ENCODE data around the gene GSTT2.
"Not testable (repeated sequence)": the region's sequence is repeated elsewhere in the genome, so short reads cannot be mapped to it uniquely, and the experiment has no call there.

GSTT2 gene

GRCh38 chr22:23970816-23971486 is 9.0 kb upstream of the GSTT2 start:
- H3K4me1 ChIP-seq (ENCODE audit: control insufficient read depth, insufficient read depth, low read length) = no peaks in the 10 kb centered on the region
- peak overlapping the region; percentile 29; the same call in 1 of the 2 replicates for H3K27ac ChIP-seq (ENCODE audit: extremely low read depth, low read depth, low read length)
- POLR2A ChIA-PET = interaction anchor here (0.5 to 1.1 kb wide), 3 partner anchors 75 to 184 kb away, joined by 3 to 7 read pairs (median 3); partner anchors contain the start of gene MIF
- H3K36me3 ChIP-seq (ENCODE audit: control insufficient read depth in 2 of 2, insufficient read depth in 1 of 2, low read length in 2 of 2) = peaks cover 0 to 33% of the 10 kb centered on the region in 2 experiments; a peak in 2 of 3 replicates
- H3K4me3 ChIP-seq (ENCODE audit: low read depth, low read length) = no peak overlapping the region
- CTCF ChIA-PET = interaction anchor here (1.0 kb wide), 1 partner anchor 121 kb away, joined by 3 read pairs; no protein-coding TSS in a partner anchor
- TF ChIP-seq ZBTB17 (tag by site-specific recombination; IDR thresholded peaks at IDR 0.05) (peak; percentile 56), ZNF133 (tag by site-specific recombination; IDR thresholded peaks at IDR 0.05) (no peak)
- no peaks in the 10 kb centered on the region for H3K9me3 ChIP-seq (ENCODE audit: control insufficient read depth, insufficient read depth, low read depth, low read length)

- H3K9me3 ChIP-seq (ENCODE audit: control insufficient read depth, insufficient read depth, low read depth, low read length); H3K4me1 ChIP-seq (ENCODE audit: control insufficient read depth, insufficient read depth, low read length); CTCF ChIA-PET; H3K27ac ChIP-seq (ENCODE audit: extremely low read depth, low read depth, low read length); H3K4me3 ChIP-seq (ENCODE audit: low read depth, low read length): not testable (repeated sequence)
- POLR2A ChIA-PET = interaction anchor here (1.1 kb wide), 1 partner anchor 78 kb away, joined by 7 read pairs; the partner anchor contains the start of gene MIF
- H3K36me3 ChIP-seq (ENCODE audit: control insufficient read depth in 2 of 2, insufficient read depth in 1 of 2, low read length in 2 of 2) = peaks cover 0 to 33% of the 10 kb centered on the region in 2 experiments; a peak in 2 of 3 replicates
- TF ChIP-seq SCRT1 (tag by site-specific recombination; IDR thresholded peaks at IDR 0.05; ENCODE audit: borderline replicate concordance) = peak; percentile 54; the same call in 1 of the 2 replicates
- peak; percentile 40; the same call in 1 of the 2 replicates for TF ChIP-seq ZNF341 (tag by site-specific recombination; IDR thresholded peaks at IDR 0.05; ENCODE audit: low read depth)
- peak; percentile 52; the same call in 1 of the 2 replicates for TF ChIP-seq SCRT2 (tag by site-specific recombination; IDR thresholded peaks at IDR 0.05)
Observed at GRCh38 chr22:23971927-23972326, 8.0 kb upstream of the GSTT2 start.

- peaks cover 0 to 28% of the 10 kb centered on the region in 2 experiments; a peak in 2 of 3 replicates for H3K36me3 ChIP-seq (ENCODE audit: control insufficient read depth in 2 of 2, insufficient read depth in 1 of 2, low read length in 2 of 2)
- H3K4me1 ChIP-seq (ENCODE audit: control insufficient read depth, insufficient read depth, low read length); H3K27ac ChIP-seq (ENCODE audit: extremely low read depth, low read depth, low read length); H3K9me3 ChIP-seq (ENCODE audit: control insufficient read depth, insufficient read depth, low read depth, low read length); CTCF ChIA-PET; H3K4me3 ChIP-seq (ENCODE audit: low read depth, low read length); POLR2A ChIA-PET: not testable (repeated sequence)
Observed at GRCh38 chr22:23974345-23974744, 5.6 kb upstream of the GSTT2 start, which contains the start of gene DDT. Gene DDT (minus strand): TSS chr22:23974441. CDS start chr22:23974414, 27 bp downstream.

- POLR2A ChIA-PET; H3K4me3 ChIP-seq (ENCODE audit: low read depth, low read length); H3K9me3 ChIP-seq (ENCODE audit: control insufficient read depth, insufficient read depth, low read depth, low read length); H3K27ac ChIP-seq (ENCODE audit: extremely low read depth, low read depth, low read length); CTCF ChIA-PET; H3K4me1 ChIP-seq (ENCODE audit: control insufficient read depth, insufficient read depth, low read length): not testable (repeated sequence)
- H3K36me3 ChIP-seq (ENCODE audit: control insufficient read depth in 2 of 2, insufficient read depth in 1 of 2, low read length in 2 of 2) = peaks cover 0 to 22% of the 10 kb centered on the region in 2 experiments; a peak in 2 of 3 replicates
Observed at GRCh38 chr22:23974836-23975352, 5.0 kb upstream of the GSTT2 start.

GRCh38 chr22:23977304-23977703 is 2.6 kb upstream of the GSTT2 start:
- H3K27ac ChIP-seq (ENCODE audit: extremely low read depth, low read depth, low read length); H3K4me1 ChIP-seq (ENCODE audit: control insufficient read depth, insufficient read depth, low read length); POLR2A ChIA-PET; H3K36me3 ChIP-seq (ENCODE audit: control insufficient read depth in 2 of 2, insufficient read depth in 1 of 2, low read length in 2 of 2); H3K4me3 ChIP-seq (ENCODE audit: low read depth, low read length); H3K9me3 ChIP-seq (ENCODE audit: control insufficient read depth, insufficient read depth, low read depth, low read length); CTCF ChIA-PET: not testable (repeated sequence)

GRCh38 chr22:23980567-23980966 is 633 bp downstream of the GSTT2 start:
- H3K9me3 ChIP-seq (ENCODE audit: control insufficient read depth, insufficient read depth, low read depth, low read length); H3K36me3 ChIP-seq (ENCODE audit: control insufficient read depth in 2 of 2, insufficient read depth in 1 of 2, low read length in 2 of 2); H3K4me3 ChIP-seq (ENCODE audit: low read depth, low read length); H3K4me1 ChIP-seq (ENCODE audit: control insufficient read depth, insufficient read depth, low read length); POLR2A ChIA-PET; CTCF ChIA-PET; H3K27ac ChIP-seq (ENCODE audit: extremely low read depth, low read depth, low read length): not testable (repeated sequence)

DNA sequence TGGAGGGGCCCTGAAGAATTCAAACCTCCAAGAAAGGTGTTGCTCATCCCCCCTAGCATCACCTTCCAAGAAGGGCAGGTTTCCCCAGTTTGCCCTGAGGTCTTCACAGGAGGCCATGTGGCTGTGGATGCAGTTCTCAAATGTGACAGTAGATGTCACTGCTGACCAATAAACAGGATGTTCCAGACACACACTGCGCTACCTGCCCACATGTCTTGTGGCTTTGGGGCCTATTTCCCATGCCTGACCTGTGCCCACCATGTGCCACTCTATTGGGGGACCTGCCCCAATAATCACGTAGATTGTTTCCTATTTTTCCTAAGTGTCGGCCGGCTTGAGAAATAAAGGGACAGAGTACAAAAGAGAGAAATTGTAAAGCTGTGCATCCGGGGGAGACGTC is 4.5 kb downstream of the GSTT2 start:
- no peaks in the 10 kb centered on the region for H3K4me1 ChIP-seq (ENCODE audit: control insufficient read depth, insufficient read depth, low read length)
- ChIA-PET CTCF (interaction anchor here (0.6 to 1.3 kb wide), 6 partner anchors 22 to 261 kb away, joined by 3 to 4 read pairs (median 3); no protein-coding TSS in a partner anchor), POLR2A (no interaction called here)
- no peaks in the 10 kb centered on the region for H3K9me3 ChIP-seq (ENCODE audit: control insufficient read depth, insufficient read depth, low read depth, low read length)
- H3K4me3 ChIP-seq (ENCODE audit: low read depth, low read length) = no peak overlapping the region
- no peak overlapping the region for H3K27ac ChIP-seq (ENCODE audit: extremely low read depth, low read depth, low read length)
- no peaks in the 10 kb centered on the region for H3K36me3 ChIP-seq (ENCODE audit: control insufficient read depth in 2 of 2, insufficient read depth in 1 of 2, low read length in 2 of 2)
- peak; percentile 15; the same call in 1 of the 2 replicates for TF ChIP-seq ZFHX2 (tag by site-specific recombination; conservative IDR thresholded peaks at IDR 0.05)
- TF ChIP-seq, protein P1, sequence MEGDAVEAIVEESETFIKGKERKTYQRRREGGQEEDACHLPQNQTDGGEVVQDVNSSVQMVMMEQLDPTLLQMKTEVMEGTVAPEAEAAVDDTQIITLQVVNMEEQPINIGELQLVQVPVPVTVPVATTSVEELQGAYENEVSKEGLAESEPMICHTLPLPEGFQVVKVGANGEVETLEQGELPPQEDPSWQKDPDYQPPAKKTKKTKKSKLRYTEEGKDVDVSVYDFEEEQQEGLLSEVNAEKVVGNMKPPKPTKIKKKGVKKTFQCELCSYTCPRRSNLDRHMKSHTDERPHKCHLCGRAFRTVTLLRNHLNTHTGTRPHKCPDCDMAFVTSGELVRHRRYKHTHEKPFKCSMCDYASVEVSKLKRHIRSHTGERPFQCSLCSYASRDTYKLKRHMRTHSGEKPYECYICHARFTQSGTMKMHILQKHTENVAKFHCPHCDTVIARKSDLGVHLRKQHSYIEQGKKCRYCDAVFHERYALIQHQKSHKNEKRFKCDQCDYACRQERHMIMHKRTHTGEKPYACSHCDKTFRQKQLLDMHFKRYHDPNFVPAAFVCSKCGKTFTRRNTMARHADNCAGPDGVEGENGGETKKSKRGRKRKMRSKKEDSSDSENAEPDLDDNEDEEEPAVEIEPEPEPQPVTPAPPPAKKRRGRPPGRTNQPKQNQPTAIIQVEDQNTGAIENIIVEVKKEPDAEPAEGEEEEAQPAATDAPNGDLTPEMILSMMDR (tag by site-specific recombination; IDR thresholded peaks at IDR 0.05) = peak; percentile 78
- TF ChIP-seq ZNF157 (tag by site-specific recombination; IDR thresholded peaks at IDR 0.05) = no peak
- TF ChIP-seq ZNF654 (tag by site-specific recombination; IDR thresholded peaks at IDR 0.05; ENCODE audit: low read depth) = peak; percentile 92
- TF ChIP-seq EGR2 (tag by site-specific recombination; IDR thresholded peaks at IDR 0.05; ENCODE audit: low read depth) = peak; percentile 46; the same call in 1 of the 2 replicates
- TF ChIP-seq, protein P2, sequence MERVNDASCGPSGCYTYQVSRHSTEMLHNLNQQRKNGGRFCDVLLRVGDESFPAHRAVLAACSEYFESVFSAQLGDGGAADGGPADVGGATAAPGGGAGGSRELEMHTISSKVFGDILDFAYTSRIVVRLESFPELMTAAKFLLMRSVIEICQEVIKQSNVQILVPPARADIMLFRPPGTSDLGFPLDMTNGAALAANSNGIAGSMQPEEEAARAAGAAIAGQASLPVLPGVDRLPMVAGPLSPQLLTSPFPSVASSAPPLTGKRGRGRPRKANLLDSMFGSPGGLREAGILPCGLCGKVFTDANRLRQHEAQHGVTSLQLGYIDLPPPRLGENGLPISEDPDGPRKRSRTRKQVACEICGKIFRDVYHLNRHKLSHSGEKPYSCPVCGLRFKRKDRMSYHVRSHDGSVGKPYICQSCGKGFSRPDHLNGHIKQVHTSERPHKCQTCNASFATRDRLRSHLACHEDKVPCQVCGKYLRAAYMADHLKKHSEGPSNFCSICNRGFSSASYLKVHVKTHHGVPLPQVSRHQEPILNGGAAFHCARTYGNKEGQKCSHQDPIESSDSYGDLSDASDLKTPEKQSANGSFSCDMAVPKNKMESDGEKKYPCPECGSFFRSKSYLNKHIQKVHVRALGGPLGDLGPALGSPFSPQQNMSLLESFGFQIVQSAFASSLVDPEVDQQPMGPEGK (tag by site-specific recombination; IDR thresholded peaks at IDR 0.05) = no peak

Data from HEK293 (cell line).